Suppressor macrophage (primary cell): Measurements from ENCODE around the gene NKD1.

Experiments
- DNase-seq, 4 experiments: peaks; one replicate each; pipeline ENCODE4 v3.0.0-alpha.2; 2020 to 2022

The NKD1 gene

DNA sequence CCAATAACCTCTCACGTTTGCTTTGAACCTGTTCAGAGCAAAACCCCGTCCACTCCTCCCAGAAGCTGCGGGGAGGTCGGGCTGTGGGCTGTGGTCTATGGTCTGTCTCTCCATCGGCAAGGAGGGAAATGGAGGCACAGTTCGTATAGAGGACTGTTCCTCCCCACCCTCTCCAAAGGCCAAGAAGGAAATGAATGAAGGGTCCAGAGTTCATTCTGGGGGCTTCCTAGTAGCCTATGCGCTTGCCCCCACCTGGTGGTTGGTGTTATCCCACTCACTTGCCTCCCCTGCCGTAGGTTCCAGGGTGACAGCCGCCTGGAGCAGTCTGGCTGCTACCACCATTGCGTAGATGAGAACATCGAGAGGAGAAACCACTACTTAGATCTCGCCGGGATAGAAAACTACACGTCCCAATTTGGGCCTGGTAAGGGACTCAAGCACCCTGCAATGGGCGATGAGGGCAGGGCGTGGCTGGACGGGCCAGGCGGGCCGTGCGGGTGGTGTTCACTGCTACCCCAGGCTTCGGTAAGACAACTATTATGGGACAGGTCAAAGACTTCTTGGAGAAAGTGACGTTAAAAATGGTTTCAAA is 83.9 kb downstream of the NKD1 start:
- DNase-seq = no peak

DNA sequence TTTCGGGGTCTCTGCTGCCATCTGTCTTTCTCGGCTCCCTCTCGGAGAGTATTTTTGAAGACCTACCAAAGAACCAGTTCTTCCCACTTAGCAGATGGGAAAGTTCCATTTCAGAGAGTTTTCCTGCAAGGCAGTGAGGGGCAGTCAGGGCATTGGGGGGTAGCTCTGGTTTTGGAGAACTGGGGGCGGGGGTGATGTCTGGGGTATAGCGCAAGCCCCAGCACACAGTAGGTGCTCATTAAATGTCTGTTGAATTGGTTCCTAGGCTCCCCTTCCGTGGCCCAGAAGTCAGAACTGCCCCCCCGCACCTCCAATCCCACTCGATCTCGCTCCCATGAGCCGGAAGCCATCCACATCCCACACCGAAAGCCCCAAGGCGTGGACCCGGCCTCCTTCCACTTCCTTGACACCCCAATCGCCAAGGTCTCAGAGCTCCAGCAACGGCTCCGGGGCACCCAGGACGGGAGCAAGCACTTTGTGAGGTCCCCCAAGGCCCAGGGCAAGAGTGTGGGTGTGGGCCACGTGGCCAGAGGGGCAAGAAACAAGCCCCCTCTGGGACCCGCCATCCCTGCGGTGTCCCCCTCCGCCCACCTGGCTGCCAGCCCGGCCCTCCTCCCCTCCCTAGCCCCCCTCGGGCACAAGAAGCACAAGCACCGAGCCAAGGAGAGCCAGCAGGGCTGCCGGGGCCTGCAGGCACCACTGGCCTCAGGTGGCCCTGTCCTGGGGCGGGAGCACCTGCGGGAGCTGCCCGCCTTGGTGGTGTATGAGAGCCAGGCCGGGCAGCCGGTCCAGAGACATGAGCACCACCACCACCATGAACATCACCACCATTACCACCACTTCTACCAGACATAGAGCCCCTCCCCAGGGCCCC is 85.0 kb downstream of the NKD1 start:
- no peak for DNase-seq

DNA sequence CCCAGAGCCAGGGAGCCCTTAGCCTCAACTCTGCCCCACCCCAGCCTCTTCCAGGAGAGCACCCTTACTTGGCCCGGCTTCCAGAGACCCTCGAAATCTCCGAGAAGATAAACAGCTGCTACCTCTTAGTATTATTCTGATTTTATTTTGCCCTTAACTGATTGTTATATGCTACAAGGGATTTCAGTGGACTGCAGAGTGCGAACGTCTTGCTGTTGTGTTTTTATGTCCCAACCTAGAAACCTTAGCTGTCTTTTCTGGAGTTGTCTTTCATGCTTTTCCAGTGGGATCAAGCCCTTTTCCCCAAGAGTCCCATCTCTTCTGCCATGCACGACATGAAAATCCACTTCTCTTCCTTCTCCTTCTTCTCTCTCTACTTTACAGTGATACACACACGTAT is 85.9 kb downstream of the NKD1 start:
- DNase-seq = no peak

GRCh38 chr16:50634947-50635346 is 86.8 kb downstream of the NKD1 start:
- DNase-seq = no peak

GRCh38 chr16:50635505-50636392 is 87.6 kb downstream of the NKD1 start:
- peak in 1 of 4 experiments; percentile 13 for DNase-seq

- DNase-seq = no peak
These were observed 88.7 kb downstream of the NKD1 start for GRCh38 chr16:50636753-50637374.

DNA sequence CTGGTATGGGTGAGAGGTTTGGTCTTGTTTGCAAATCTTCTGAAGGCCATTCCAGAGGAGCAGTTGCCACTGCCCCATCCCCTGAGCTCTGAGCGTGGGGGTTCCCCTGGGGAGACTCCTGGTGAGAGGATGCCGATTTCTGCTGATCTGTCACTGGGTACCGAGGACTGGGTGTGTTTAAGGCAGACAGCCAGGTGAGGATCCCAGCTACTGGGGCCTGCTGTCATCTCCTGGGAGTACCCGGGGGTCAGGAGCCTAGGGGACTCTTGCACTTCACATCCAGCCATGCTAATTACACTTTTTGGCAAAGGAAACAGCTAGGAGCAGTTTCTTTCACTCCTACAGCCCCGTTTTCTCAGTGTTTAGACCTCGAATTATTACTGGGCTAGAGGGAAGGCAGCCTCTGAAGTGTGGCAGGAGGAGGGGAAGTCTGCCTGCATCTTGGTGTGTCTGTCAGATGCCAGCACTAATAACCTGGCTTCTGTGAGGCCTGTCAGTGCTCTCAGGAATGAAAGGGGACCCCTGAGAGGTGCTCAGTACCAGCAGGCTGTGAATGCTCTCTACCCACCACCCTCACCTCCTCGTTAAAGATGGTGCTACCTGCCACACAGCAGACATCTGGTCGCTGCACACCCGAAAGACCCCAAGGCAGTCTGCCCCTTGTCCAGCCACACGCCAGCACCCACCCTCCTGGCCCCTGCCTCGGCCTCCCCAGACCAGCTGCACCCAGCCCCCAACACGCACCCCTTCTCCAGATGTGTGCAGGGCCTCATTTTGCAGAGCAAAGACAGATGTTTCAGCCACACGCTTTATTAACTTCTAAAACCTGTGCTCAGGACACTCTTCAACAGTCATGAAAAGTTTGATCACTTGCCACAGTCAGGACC is 89.8 kb downstream of the NKD1 start:
- no peak for DNase-seq

DNA sequence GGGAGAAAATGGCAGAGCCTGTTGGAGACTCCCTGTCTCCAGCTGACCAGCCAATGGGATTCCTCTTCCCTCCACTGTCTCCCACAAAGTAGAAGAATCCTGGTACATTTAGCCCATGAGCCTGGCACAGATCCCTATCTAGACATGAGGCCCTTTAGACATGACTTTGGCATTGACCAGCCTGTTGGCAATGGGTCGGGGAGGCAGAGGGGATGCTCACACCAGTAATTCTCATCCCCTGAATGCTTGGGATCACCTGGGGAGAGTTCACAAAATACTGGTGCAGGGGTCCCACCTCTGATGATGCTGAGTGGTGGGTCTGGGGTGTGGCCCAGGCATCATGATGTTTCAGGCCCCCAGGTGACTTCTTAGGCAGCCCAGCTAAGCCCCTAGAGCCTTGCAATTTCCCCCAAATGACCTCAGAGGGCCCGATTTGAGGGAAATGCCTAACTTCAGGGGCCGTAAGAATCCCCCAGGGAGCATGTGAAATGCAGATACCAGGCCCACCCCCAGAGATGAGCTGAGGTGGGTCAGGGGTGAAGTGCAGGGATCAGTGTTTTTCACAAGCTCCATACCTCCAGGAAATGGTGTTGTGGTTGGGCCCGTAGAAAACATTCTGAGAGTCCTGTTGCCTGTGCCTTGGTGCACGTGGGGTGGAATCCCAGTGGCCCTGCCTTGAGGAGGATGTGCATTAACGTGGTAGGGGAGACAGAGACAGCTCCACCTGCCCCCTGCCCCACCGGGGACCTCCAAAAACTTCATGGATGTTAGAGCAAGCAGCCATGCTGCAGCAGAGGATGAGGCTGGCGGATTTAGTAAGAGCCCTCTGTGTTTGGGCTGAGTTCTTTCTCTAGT is 90.8 kb downstream of the NKD1 start:
- DNase-seq = no peak

DNA sequence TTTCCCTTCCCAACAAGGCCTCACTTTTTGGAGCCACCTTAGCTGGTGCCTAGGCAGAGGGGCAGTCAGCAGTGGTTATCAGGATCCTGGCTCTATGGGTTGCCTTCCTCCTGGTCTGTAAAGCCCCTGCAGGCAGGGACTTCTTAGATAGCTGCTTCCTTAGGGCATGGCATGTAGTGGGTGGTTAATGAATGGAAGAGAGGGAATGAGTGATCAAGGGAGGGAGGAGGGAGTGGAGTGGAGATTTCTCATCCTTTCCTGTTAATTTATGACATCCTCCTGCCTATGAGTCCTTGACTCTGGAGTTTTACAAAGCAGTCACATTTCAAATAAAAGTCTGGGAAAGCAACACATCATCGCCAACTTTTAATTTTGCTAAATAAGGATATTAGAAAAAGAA is 92.2 kb downstream of the NKD1 start:
- no peak for DNase-seq

DNA sequence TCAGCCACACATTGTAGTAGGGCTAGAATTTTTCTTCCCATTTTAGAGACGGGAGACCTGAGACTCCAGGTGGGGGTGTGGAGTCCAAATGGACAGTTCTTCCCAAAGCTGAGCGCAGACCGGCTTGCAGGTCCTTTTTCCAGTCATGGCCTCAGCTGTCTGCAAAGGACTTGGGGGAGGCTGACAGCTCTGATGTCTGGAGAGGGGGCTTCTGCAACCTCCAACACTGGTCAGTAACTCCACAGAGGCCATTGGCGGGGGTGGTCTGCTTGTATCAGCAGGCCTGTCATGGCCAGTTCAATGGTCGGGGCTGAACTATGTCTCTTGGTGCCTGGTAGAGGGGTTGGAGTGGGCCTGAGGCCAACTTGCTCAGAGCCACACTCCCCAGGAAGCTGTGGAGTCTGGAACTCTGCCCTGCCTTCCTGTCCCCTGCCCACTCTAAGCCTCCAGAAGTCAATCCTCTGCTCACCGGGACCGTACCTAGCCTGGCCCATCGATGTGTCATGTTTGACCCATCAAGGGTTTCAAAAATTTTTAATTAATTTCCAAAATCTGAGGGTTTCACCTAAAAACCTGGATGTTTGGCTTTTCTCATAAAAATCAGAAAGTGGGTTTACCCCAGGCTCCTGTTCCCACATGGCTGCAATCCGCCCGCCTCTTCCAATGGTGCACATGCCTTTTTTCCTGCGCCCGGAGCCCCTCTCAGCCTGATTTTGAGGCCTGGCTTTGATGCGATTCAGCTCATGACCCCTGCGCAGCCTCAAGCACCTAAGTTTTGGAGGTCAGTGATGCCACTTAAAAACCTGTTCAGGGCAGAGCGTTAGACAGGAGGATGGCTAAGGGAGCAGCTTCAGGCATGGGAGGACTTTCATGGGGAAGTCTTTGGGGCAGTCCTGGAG is 93.0 kb downstream of the NKD1 start:
- no peak for DNase-seq

DNA sequence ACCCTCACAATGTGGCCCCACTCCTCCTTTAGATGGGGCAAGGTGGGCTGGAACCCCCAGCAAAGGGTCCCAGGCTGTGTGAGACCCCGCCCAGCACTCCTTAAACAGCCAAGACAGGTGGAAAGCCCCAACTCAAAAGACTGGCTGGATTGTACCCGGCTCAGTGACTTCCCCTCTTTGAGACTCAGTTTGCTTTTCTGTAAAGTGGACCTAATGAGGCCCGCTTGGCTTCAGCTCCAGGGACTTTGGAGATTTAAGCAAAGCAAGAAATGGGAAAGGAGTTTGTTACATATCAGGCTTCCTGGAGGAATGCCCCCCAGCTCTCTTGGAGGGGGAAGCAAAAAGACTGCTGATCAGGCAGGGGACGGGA is 93.6 kb downstream of the NKD1 start:
- DNase-seq = no peak

DNA sequence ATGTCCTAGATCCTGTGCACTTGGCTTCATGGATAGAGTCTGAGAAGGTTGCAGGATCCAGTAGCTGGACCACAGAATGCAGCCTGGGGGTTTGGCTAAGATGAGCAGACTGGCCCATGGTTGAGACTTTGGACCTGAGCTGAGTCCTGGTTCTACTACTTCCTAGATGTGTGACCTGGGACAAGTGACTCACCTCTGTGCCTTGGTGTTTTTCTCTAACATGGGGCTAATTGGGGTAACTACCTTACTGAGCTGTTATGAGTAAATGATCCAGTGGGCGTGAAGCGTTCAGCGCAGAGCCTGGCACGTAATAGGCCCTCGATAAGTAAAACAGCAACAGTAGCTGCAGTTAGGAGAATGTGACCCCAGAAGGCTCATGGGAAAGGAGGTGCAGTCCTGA is 94.2 kb downstream of the NKD1 start:
- no peak for DNase-seq

DNA sequence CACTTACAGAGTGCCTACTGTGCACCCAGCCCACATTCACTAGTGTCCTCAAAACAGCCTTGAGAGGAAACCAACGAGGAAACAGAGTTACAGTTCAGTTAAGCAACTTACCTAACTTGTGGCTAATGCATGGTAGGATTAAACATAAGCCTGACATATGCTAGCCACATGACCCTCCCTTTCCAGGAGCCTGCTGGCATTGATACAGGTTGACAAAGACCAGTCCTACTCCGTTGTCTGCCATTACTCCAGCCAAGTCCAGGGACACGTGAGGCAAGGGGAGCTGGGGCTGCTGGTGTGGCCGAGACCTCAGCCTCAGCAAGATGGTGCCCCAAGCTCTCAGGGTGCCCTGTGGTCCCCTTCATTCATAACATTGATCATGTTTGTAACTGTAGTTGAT is 95.0 kb downstream of the NKD1 start:
- no peak for DNase-seq

DNA sequence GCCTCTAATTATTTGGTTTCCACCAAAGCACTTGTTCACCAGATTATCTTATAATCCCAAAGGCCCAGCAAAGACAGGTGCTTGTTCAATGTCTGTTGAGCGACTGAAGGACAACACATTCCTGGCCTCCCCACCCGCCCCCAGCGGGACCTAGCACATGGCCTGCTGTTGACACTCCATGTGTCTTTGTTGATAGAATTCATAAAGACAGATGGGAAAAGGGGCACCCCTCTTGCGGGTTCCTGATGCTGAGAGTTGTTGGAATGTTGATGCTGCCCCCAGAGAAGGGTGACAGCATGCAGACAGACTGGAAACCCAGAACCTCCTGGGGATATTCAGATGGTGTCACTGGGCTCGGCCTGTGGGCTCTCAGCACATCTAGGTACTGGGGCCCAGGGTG is 96.0 kb downstream of the NKD1 start:
- no peak for DNase-seq

- DNase-seq = peak; percentile 62 to 79 (median 71)
These were observed 96.5 kb downstream of the NKD1 start for GRCh38 chr16:50644729-50645128.

GRCh38 chr16:50645563-50646220 is 97.5 kb downstream of the NKD1 start:
- DNase-seq = no peak

- DNase-seq = no peak
These were observed 98.1 kb downstream of the NKD1 start for GRCh38 chr16:50646345-50646744.

DNA sequence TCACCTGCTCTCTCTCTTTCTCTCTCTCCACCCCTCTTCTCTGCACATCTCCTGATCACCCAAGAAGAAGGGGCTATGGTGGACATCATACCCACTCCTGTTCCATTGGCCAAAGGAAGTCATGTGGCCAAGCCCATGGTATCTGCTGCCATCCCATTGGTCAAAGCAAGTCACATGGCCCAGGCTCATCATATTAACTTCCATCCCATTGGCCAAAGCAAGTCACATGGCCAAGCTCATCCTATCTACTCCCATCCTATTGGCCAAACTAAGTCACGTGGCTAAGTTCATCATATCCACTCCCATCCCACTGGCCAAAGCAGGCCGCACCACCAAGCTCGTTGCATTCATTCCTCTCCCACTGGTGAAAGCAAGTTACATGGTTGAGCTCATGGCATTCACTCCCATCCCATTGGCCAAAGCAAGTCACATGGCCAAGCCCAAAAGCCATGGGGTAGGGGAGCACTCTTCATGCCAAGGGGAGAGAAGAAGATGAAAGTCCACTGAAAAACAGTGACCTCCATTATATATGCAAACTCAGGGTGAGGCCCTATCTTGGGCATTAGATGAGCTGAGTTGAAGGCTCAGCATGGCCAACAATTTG is 103.7 kb downstream of the NKD1 start:
- DNase-seq = no peak
